ENCODE results near the gene NCKIPSD.
A peak's percentile ranks its signal among the peaks of the same experiment; 100 is the strongest.

Gene NCKIPSD

DNA sequence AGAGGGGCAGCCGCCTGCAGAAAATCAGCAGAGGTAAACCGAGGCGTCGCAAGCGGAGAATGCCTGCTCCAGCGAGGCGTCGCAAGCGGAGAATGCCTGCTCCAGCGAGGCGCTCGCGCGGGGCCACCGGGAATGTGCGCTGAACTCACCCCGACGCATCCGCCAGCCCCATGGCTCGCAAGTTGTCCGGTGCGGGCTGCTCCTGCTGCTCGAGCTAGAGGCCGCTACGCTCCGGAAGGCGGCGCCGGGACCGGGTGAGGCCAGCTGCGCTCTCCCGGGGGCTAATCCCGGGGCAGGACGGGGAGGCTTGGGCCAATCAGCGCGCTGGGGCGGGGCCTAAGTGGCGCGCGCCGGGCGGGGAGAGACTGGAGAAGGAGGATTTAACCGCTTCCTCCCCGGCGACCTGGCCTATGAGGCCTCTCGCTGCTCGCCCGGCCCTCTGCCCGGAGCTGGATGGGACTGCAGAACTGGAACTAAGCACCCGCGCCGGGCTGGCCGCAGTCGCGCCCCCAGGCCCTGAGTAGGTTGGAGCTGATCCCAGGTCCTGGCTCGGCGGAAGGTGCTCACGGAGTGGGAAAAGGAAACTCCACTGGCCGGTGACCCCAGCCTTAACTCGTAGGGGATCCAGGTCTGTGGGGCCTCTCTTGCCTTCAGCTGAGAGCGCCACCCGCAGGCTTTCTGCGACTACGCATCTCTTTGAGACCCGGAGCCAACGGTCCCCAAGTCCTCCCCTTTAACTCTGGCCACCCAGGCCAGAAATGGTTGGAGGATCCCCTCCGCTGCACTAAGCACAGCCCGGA, 50.3 kb downstream of the NCKIPSD start, which contains the start of gene SLC26A6 (continued):
- TF ChIP-seq, protein P1, sequence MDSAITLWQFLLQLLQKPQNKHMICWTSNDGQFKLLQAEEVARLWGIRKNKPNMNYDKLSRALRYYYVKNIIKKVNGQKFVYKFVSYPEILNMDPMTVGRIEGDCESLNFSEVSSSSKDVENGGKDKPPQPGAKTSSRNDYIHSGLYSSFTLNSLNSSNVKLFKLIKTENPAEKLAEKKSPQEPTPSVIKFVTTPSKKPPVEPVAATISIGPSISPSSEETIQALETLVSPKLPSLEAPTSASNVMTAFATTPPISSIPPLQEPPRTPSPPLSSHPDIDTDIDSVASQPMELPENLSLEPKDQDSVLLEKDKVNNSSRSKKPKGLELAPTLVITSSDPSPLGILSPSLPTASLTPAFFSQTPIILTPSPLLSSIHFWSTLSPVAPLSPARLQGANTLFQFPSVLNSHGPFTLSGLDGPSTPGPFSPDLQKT (IDR thresholded peaks at IDR 0.05; ENCODE audit: borderline replicate concordance, low read depth, low read length) = no peak
- TF ChIP-seq ZNF658 (tag by site-specific recombination; IDR thresholded peaks at IDR 0.05) = no peak
- TF ChIP-seq ZNF776 (tag by site-specific recombination; IDR thresholded peaks at IDR 0.05; ENCODE audit: borderline replicate concordance) = no peak
- TF ChIP-seq ZNF341 (tag by site-specific recombination; IDR thresholded peaks at IDR 0.05; ENCODE audit: low read depth) = no peak
- no peak for TF ChIP-seq TRIM28 (IDR thresholded peaks at IDR 0.05; ENCODE audit: borderline replicate concordance, low read length)
- TF ChIP-seq ZNF112 (tag by site-specific recombination; IDR thresholded peaks at IDR 0.05) = no peak
- no peak for TF ChIP-seq ZNF350 (tag by site-specific recombination; IDR thresholded peaks at IDR 0.05)
- TF ChIP-seq, protein P2, sequence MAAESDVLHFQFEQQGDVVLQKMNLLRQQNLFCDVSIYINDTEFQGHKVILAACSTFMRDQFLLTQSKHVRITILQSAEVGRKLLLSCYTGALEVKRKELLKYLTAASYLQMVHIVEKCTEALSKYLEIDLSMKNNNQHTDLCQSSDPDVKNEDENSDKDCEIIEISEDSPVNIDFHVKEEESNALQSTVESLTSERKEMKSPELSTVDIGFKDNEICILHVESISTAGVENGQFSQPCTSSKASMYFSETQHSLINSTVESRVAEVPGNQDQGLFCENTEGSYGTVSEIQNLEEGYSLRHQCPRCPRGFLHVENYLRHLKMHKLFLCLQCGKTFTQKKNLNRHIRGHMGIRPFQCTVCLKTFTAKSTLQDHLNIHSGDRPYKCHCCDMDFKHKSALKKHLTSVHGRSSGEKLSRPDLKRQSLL (tag by site-specific recombination; IDR thresholded peaks at IDR 0.05) = 0 out of 2 replicates have a peak, but pooled peaks have one; percentile 30
- TF ChIP-seq KLF1 (tag by site-specific recombination; IDR thresholded peaks at IDR 0.05) = 0 out of 2 replicates have a peak, but pooled peaks have one; percentile 8
- no peak; the same call in 1 of the 2 replicates for TF ChIP-seq ZNF660 (tag by site-specific recombination; IDR thresholded peaks at IDR 0.05)
- no peak for TF ChIP-seq ZNF548 (tag by site-specific recombination; IDR thresholded peaks at IDR 0.05)
- TF ChIP-seq, protein P3, sequence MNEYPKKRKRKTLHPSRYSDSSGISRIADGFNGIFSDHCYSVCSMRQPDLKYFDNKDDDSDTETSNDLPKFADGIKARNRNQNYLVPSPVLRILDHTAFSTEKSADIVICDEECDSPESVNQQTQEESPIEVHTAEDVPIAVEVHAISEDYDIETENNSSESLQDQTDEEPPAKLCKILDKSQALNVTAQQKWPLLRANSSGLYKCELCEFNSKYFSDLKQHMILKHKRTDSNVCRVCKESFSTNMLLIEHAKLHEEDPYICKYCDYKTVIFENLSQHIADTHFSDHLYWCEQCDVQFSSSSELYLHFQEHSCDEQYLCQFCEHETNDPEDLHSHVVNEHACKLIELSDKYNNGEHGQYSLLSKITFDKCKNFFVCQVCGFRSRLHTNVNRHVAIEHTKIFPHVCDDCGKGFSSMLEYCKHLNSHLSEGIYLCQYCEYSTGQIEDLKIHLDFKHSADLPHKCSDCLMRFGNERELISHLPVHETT (tag by site-specific recombination; IDR thresholded peaks at IDR 0.05) = no peak
- no peak for TF ChIP-seq ZNF302 (tag by site-specific recombination; IDR thresholded peaks at IDR 0.05; ENCODE audit: low read depth)
- TF ChIP-seq, protein P4, sequence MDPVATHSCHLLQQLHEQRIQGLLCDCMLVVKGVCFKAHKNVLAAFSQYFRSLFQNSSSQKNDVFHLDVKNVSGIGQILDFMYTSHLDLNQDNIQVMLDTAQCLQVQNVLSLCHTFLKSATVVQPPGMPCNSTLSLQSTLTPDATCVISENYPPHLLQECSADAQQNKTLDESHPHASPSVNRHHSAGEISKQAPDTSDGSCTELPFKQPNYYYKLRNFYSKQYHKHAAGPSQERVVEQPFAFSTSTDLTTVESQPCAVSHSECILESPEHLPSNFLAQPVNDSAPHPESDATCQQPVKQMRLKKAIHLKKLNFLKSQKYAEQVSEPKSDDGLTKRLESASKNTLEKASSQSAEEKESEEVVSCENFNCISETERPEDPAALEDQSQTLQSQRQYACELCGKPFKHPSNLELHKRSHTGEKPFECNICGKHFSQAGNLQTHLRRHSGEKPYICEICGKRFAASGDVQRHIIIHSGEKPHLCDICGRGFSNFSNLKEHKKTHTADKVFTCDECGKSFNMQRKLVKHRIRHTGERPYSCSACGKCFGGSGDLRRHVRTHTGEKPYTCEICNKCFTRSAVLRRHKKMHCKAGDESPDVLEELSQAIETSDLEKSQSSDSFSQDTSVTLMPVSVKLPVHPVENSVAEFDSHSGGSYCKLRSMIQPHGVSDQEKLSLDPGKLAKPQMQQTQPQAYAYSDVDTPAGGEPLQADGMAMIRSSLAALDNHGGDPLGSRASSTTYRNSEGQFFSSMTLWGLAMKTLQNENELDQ (tag by site-specific recombination; IDR thresholded peaks at IDR 0.05; ENCODE audit: low read depth) = no peak
- TF ChIP-seq, protein P5, sequence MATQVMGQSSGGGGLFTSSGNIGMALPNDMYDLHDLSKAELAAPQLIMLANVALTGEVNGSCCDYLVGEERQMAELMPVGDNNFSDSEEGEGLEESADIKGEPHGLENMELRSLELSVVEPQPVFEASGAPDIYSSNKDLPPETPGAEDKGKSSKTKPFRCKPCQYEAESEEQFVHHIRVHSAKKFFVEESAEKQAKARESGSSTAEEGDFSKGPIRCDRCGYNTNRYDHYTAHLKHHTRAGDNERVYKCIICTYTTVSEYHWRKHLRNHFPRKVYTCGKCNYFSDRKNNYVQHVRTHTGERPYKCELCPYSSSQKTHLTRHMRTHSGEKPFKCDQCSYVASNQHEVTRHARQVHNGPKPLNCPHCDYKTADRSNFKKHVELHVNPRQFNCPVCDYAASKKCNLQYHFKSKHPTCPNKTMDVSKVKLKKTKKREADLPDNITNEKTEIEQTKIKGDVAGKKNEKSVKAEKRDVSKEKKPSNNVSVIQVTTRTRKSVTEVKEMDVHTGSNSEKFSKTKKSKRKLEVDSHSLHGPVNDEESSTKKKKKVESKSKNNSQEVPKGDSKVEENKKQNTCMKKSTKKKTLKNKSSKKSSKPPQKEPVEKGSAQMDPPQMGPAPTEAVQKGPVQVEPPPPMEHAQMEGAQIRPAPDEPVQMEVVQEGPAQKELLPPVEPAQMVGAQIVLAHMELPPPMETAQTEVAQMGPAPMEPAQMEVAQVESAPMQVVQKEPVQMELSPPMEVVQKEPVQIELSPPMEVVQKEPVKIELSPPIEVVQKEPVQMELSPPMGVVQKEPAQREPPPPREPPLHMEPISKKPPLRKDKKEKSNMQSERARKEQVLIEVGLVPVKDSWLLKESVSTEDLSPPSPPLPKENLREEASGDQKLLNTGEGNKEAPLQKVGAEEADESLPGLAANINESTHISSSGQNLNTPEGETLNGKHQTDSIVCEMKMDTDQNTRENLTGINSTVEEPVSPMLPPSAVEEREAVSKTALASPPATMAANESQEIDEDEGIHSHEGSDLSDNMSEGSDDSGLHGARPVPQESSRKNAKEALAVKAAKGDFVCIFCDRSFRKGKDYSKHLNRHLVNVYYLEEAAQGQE (tag by site-specific recombination; IDR thresholded peaks at IDR 0.05) = no peak
- no peak for TF ChIP-seq ZNF670 (tag by site-specific recombination; IDR thresholded peaks at IDR 0.05; ENCODE audit: low read depth)
- no peak for TF ChIP-seq ZNF239 (tag by site-specific recombination; IDR thresholded peaks at IDR 0.05)
- TF ChIP-seq, protein P6, sequence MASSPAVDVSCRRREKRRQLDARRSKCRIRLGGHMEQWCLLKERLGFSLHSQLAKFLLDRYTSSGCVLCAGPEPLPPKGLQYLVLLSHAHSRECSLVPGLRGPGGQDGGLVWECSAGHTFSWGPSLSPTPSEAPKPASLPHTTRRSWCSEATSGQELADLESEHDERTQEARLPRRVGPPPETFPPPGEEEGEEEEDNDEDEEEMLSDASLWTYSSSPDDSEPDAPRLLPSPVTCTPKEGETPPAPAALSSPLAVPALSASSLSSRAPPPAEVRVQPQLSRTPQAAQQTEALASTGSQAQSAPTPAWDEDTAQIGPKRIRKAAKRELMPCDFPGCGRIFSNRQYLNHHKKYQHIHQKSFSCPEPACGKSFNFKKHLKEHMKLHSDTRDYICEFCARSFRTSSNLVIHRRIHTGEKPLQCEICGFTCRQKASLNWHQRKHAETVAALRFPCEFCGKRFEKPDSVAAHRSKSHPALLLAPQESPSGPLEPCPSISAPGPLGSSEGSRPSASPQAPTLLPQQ (tag by site-specific recombination; IDR thresholded peaks at IDR 0.05) = peak; percentile 51; the same call in 1 of the 2 replicates
- no peak for TF ChIP-seq ZNF146 (tag by site-specific recombination; IDR thresholded peaks at IDR 0.05)
- TF ChIP-seq ZNF530 (tag by site-specific recombination; IDR thresholded peaks at IDR 0.05; ENCODE audit: low read depth) = no peak
- TF ChIP-seq ZFP3 (tag by site-specific recombination; IDR thresholded peaks at IDR 0.05; ENCODE audit: low read depth) = no peak
- TF ChIP-seq ZNF10 (tag by site-specific recombination; IDR thresholded peaks at IDR 0.05) = no peak
- TF ChIP-seq, protein P7, sequence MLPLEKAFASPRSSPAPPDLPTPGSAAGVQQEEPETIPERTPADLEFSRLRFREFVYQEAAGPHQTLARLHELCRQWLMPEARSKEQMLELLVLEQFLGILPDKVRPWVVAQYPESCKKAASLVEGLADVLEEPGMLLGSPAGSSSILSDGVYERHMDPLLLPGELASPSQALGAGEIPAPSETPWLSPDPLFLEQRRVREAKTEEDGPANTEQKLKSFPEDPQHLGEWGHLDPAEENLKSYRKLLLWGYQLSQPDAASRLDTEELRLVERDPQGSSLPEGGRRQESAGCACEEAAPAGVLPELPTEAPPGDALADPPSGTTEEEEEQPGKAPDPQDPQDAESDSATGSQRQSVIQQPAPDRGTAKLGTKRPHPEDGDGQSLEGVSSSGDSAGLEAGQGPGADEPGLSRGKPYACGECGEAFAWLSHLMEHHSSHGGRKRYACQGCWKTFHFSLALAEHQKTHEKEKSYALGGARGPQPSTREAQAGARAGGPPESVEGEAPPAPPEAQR (tag by site-specific recombination; IDR thresholded peaks at IDR 0.05) = no peak
- TF ChIP-seq, protein P8, sequence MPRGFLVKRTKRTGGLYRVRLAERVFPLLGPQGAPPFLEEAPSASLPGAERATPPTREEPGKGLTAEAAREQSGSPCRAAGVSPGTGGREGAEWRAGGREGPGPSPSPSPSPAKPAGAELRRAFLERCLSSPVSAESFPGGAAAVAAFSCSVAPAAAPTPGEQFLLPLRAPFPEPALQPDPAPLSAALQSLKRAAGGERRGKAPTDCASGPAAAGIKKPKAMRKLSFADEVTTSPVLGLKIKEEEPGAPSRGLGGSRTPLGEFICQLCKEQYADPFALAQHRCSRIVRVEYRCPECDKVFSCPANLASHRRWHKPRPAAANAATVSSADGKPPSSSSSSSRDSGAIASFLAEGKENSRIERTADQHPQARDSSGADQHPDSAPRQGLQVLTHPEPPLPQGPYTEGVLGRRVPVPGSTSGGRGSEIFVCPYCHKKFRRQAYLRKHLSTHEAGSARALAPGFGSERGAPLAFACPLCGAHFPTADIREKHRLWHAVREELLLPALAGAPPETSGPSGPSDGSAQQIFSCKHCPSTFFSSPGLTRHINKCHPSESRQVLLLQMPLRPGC (tag by site-specific recombination; IDR thresholded peaks at IDR 0.05) = no peak
- TF ChIP-seq ZNF221 (tag by site-specific recombination; IDR thresholded peaks at IDR 0.05; ENCODE audit: borderline replicate concordance) = no peak

Data from HEK293 (cell line).